PC-9 (cell line): Measurements from ENCODE around the gene RAB28.

ENCODE experiments used
- EZH2 ChIP-seq: fragments of 200-600 bp; sonication (generic); IDR thresholded peaks from 2 replicates; pipeline ENCODE4 v1.8.0; 2017; ENCODE audit warnings: antibody characterized with exemption, low read depth
- TF ChIP-seq, protein P1 (sequence below): fragments of 200-600 bp; sonication (generic); conservative IDR thresholded peaks from 2 replicates; pipeline ENCODE4 v1.6.1; 2017; ENCODE audit warnings: mixed run types, antibody characterized with exemption, mild to moderate bottlenecking, moderate library complexity

DNA sequence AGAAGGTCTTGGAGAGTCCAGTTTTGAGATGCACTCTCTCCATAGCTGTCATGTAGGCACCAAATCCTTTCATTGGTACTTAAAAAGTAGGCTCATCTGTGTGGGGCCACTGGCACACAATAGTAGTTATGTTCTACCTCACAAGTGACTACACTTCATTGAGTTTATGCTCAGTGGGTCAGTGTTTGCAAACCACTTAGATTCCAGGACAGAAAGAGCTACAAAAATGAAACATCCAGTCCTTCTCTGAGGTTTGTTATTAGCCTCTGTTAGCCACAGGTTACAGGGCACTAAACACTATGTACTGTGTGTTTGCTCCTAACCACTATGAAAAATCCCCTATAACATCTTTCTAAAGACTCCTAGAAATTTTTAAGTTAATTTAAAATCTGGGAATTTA is 13.8 kb downstream of the RAB28 start:
- TF ChIP-seq, protein P1, sequence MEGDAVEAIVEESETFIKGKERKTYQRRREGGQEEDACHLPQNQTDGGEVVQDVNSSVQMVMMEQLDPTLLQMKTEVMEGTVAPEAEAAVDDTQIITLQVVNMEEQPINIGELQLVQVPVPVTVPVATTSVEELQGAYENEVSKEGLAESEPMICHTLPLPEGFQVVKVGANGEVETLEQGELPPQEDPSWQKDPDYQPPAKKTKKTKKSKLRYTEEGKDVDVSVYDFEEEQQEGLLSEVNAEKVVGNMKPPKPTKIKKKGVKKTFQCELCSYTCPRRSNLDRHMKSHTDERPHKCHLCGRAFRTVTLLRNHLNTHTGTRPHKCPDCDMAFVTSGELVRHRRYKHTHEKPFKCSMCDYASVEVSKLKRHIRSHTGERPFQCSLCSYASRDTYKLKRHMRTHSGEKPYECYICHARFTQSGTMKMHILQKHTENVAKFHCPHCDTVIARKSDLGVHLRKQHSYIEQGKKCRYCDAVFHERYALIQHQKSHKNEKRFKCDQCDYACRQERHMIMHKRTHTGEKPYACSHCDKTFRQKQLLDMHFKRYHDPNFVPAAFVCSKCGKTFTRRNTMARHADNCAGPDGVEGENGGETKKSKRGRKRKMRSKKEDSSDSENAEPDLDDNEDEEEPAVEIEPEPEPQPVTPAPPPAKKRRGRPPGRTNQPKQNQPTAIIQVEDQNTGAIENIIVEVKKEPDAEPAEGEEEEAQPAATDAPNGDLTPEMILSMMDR = no peak
- no peak for TF ChIP-seq EZH2
